DMS153 treated with DMSO at 0.1 percent for 48 hours (cell line): ENCODE measurements around the gene AP3S2.
"Not testable (repeated sequence)": the region's sequence is repeated elsewhere in the genome, so short reads cannot be mapped to it uniquely, and the experiment has no call there.

Source experiments
- DNase-seq: peaks from one replicate; lab custom pipeline; 2025; ENCODE audit not compliant: unreplicated experiment; lab: John Stamatoyannopoulos, UW

The AP3S2 gene

GRCh38 chr15:89893696-89894447, at the start of gene AP3S2:
TSS of gene AP3S2 (minus strand) at chr15:89893994. CDS start at chr15:89893949, 45 bp downstream.
- peak; percentile 41 for DNase-seq

- DNase-seq, result no peak
These were observed 46.1 kb upstream of the AP3S2 start for GRCh38 chr15:89939910-89940309.

GRCh38 chr15:89939377-89939776, 45.6 kb upstream of the AP3S2 start:
- not testable (repeated sequence) for DNase-seq

GRCh38 chr15:89937365-89938350, 43.9 kb upstream of the AP3S2 start:
- DNase-seq, result no peak

- no peak for DNase-seq
These were observed 43.0 kb upstream of the AP3S2 start for GRCh38 chr15:89936786-89937265.

- DNase-seq, result no peak
These were observed 42.4 kb upstream of the AP3S2 start for GRCh38 chr15:89936051-89936785.

GRCh38 chr15:89932880-89933279, 39.1 kb upstream of the AP3S2 start:
- no peak for DNase-seq

GRCh38 chr15:89928421-89928820, 34.6 kb upstream of the AP3S2 start:
- no peak for DNase-seq

GRCh38 chr15:89926158-89926557, 32.4 kb upstream of the AP3S2 start:
- no peak for DNase-seq

- no peak for DNase-seq
These were observed 23.8 kb upstream of the AP3S2 start for GRCh38 chr15:89917442-89918101.

GRCh38 chr15:89916660-89917059, 22.9 kb upstream of the AP3S2 start:
- no peak for DNase-seq

- peak; percentile 4 for DNase-seq
These were observed 19.0 kb upstream of the AP3S2 start, which contains the start of gene ARPIN for GRCh38 chr15:89912674-89913396. TSS of gene ARPIN (minus strand) at chr15:89912952. CDS start at chr15:89912835, 117 bp downstream.

- no peak for DNase-seq
These were observed 18.4 kb upstream of the AP3S2 start for GRCh38 chr15:89912145-89912673.

GRCh38 chr15:89910891-89911626, 17.3 kb upstream of the AP3S2 start:
- no peak for DNase-seq

- no peak for DNase-seq
These were observed 15.8 kb upstream of the AP3S2 start for GRCh38 chr15:89909611-89910010.

GRCh38 chr15:89908226-89908625, 14.4 kb upstream of the AP3S2 start:
- no peak for DNase-seq

GRCh38 chr15:89907289-89907688, 13.5 kb upstream of the AP3S2 start:
- DNase-seq, result no peak

GRCh38 chr15:89905846-89906378, 12.1 kb upstream of the AP3S2 start:
- DNase-seq, result no peak

- no peak for DNase-seq
These were observed 10.7 kb upstream of the AP3S2 start for GRCh38 chr15:89904519-89904918.
